Caco-2 (cell line): ENCODE data around the gene TXN2. TPM values are rescaled to one million over a fixed set of nuclear protein-coding genes. Genes with fewer than 3 reads are reported as not detected.

ENCODE experiments used
- BruUV-seq: library from RNA; stranded (reverse); fragments of 400-500 nt; replicated peaks from 2 replicates; lab custom pipeline; 2021; lab: Mats Ljungman, UMichigan
- CTCF ChIA-PET: fragments of 300-600 bp; sonication (Branson Sonifier 250); formaldehyde crosslinking; loops from one replicate; lab custom pipeline; 2022; ENCODE audit warnings: antibody characterized with exemption; lab: Charles Lee
- POLR2A ChIA-PET: fragments of 300-600 bp; sonication (Branson Sonifier 250); formaldehyde crosslinking; loops from one replicate; lab custom pipeline; 2022; ENCODE audit warnings: antibody characterized with exemption; lab: Charles Lee
- DNase-seq, 2 experiments: peaks; one replicate each; pipeline versions ENCODE4 v3.0.0 to v3.0.0-alpha.2; 2020 to 2022
- H3K27me3 ChIP-seq: replicated peaks from 2 replicates; pipeline ENCODE4 v1.6.0; 2011; ENCODE audit warnings: low read length; ENCODE audit not compliant: control insufficient read depth, insufficient read depth
- H3K36me3 ChIP-seq: 2 replicates; pipeline ENCODE4 v1.5.1; 2011; ENCODE audit warnings: low read length; ENCODE audit not compliant: control insufficient read depth, insufficient read depth
- H3K4me1 ChIP-seq: fragments of 250-450 bp; sonication (Bioruptor Pico); 2 replicates; pipeline ENCODE4 v1.5.1; 2020; ENCODE audit warnings: mild to moderate bottlenecking
- H3K4me3 ChIP-seq: 2 replicates; pipeline ENCODE4 v1.5.1; 2011; ENCODE audit warnings: low read depth, mild to moderate bottlenecking, control low read depth, low read length
- H3K9me3 ChIP-seq: fragments of 250-450 bp; sonication (Bioruptor Pico); 2 replicates; pipeline ENCODE4 v1.5.1; 2020; ENCODE audit warnings: mild to moderate bottlenecking, moderate library complexity
- H3K27ac Mint-ChIP-seq: one replicate; pipeline ENCODE4 v1.8.0; 2022; ENCODE audit warnings: mixed read lengths; ENCODE audit not compliant: unreplicated experiment
- H3K27me3 Mint-ChIP-seq: one replicate; pipeline ENCODE4 v1.8.0; 2022; ENCODE audit warnings: mixed read lengths; ENCODE audit not compliant: insufficient read depth, unreplicated experiment
- H3K36me3 Mint-ChIP-seq: one replicate; pipeline ENCODE4 v1.8.0; 2022; ENCODE audit warnings: mild to moderate bottlenecking, mixed read lengths; ENCODE audit not compliant: insufficient read depth, unreplicated experiment
- H3K4me1 Mint-ChIP-seq: one replicate; pipeline ENCODE4 v1.8.0; 2022; ENCODE audit warnings: low read depth, mixed read lengths; ENCODE audit not compliant: unreplicated experiment
- H3K4me3 Mint-ChIP-seq: one replicate; pipeline ENCODE4 v1.8.0; 2022; ENCODE audit warnings: mild to moderate bottlenecking, moderate library complexity, mixed read lengths; ENCODE audit not compliant: unreplicated experiment
- H3K9me3 Mint-ChIP-seq: one replicate; pipeline ENCODE4 v1.8.0; 2022; ENCODE audit warnings: mixed read lengths; ENCODE audit not compliant: unreplicated experiment
- intact Hi-C: fragments of 100-400 bp; cut with micrococcal nuclease; formaldehyde crosslinking; loops from one replicate; pipeline ENCODE4 v1.10.0; 2022; ENCODE audit not compliant: unreplicated experiment
- total RNA-seq: library from RNA; stranded (reverse); gene quantifications from 2 replicates; pipeline ENCODE4 v1.2.3, GENCODE V29; 2022
- TF ChIP-seq, protein P1 (sequence below), 2 experiments: fragments of 200-600 bp in 1 of 2; IDR thresholded peaks; 1 replicate in 1 of 2; 2 replicates in 1 of 2; pipeline versions ENCODE4 v1.5.1 to v1.8.0; 2011 to 2022; ENCODE audit warnings: antibody characterized with exemption in 1 of 2, control low read depth in 1 of 2, inconsistent platforms in 1 of 2, low read depth in 1 of 2, low read length in 1 of 2, mild to moderate bottlenecking in 1 of 2, moderate library complexity in 1 of 2; ENCODE audit not compliant: insufficient read depth in 1 of 2, severe bottlenecking in 1 of 2, unreplicated experiment in 1 of 2

TXN2 gene
- total RNA-seq, 1 experiment from 2014 or later, result 75.8 TPM

DNA sequence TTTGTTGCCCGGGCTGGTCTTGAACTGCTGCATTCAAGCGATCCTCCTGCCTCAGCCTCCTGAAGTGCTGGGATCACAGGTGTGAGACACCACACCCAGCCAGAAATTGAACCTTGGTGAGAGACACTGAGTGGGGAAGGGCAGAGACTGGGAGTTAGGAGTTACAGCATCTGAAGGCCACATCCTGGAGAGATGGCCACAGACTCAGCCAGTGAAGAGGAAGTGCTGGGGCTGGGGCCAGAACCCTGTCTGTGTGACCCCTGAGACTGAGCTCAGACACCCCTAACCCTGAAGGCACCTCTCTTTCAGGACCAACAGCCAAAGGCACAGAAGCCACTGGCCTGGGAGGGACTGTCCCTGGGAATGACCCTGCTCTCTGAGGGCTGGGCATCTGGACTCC lies 33.8 kb downstream of the TXN2 start:
- no peak for DNase-seq
- ChIA-PET POLR2A (no interaction called here), CTCF (no interaction called here)
- peaks cover 7% of the 10 kb centered on the region for H3K4me1 Mint-ChIP-seq
- no peaks in the 10 kb centered on the region for H3K9me3 Mint-ChIP-seq
- no TSS peak for BruUV-seq
- Histone ChIP-seq H3K4me1 (peaks cover 6% of the 10 kb centered on the region; the same call in 1 of the 2 replicates), H3K4me3 (no peak overlapping the region), H3K9me3 (no peaks in the 10 kb centered on the region), H3K36me3 (no peaks in the 10 kb centered on the region), H3K27me3 (no peaks in the 10 kb centered on the region)
- no peak overlapping the region for H3K4me3 Mint-ChIP-seq
- no peak overlapping the region for H3K27ac Mint-ChIP-seq
- no peaks in the 10 kb centered on the region for H3K27me3 Mint-ChIP-seq
- no peaks in the 10 kb centered on the region for H3K36me3 Mint-ChIP-seq
- intact Hi-C loops, result loop anchor here (1.0 kb wide), 1 partner anchor 146 kb away; no protein-coding TSS in a partner anchor
- TF ChIP-seq, protein P1, sequence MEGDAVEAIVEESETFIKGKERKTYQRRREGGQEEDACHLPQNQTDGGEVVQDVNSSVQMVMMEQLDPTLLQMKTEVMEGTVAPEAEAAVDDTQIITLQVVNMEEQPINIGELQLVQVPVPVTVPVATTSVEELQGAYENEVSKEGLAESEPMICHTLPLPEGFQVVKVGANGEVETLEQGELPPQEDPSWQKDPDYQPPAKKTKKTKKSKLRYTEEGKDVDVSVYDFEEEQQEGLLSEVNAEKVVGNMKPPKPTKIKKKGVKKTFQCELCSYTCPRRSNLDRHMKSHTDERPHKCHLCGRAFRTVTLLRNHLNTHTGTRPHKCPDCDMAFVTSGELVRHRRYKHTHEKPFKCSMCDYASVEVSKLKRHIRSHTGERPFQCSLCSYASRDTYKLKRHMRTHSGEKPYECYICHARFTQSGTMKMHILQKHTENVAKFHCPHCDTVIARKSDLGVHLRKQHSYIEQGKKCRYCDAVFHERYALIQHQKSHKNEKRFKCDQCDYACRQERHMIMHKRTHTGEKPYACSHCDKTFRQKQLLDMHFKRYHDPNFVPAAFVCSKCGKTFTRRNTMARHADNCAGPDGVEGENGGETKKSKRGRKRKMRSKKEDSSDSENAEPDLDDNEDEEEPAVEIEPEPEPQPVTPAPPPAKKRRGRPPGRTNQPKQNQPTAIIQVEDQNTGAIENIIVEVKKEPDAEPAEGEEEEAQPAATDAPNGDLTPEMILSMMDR (IDR thresholded peaks at IDR 0.05; ENCODE audit: insufficient read depth in 1 of 2, low read depth in 1 of 2, low read length in 1 of 2, severe bottlenecking in 1 of 2, unreplicated experiment in 1 of 2), result no peak

DNA sequence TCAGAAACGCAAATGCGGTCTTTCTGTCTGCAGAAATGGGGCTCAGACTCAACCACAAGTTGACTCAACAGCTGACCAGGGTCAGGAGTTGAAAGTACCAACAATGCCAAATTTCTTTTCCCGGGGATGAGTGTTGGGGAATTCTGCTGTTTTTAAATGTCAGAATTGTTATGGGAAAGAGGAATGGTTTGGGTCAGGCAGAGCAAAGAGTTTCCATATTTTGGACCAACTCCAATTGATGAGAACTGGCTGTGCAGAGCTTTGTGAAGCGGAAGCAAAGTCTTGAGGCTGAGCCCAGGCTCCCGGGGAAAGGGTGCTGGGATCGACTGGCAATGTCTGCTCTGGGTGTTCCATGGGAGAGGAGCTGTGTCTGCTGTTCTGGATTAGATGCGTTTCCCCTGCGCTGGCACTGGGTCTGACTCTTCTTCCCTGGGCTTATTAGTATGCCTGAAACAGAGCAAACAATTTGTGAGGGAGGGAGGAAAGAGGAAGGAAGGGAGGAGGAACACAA lies 36.2 kb downstream of the TXN2 start:
- POLR2A ChIA-PET, result no interaction called here
- no peaks in the 10 kb centered on the region for H3K9me3 Mint-ChIP-seq
- peaks cover 7% of the 10 kb centered on the region for H3K4me1 ChIP-seq
- H3K27me3 Mint-ChIP-seq, result no peaks in the 10 kb centered on the region
- no peak overlapping the region for H3K4me3 ChIP-seq
- no peaks in the 10 kb centered on the region for H3K9me3 ChIP-seq
- no peak overlapping the region for H3K27ac Mint-ChIP-seq
- H3K36me3 Mint-ChIP-seq, result no peaks in the 10 kb centered on the region
- H3K36me3 ChIP-seq, result no peaks in the 10 kb centered on the region
- TF ChIP-seq, protein P1 (IDR thresholded peaks at IDR 0.05; ENCODE audit: insufficient read depth in 1 of 2, low read depth in 1 of 2, low read length in 1 of 2, severe bottlenecking in 1 of 2, unreplicated experiment in 1 of 2), result no peak
- intact Hi-C loops, result no loop called here
- BruUV-seq, result no TSS peak
- CTCF ChIA-PET, result no interaction called here
- H3K4me3 Mint-ChIP-seq, result no peak overlapping the region
- no peak for DNase-seq
- peaks cover 9% of the 10 kb centered on the region for H3K4me1 Mint-ChIP-seq
- H3K27me3 ChIP-seq, result no peaks in the 10 kb centered on the region

DNA sequence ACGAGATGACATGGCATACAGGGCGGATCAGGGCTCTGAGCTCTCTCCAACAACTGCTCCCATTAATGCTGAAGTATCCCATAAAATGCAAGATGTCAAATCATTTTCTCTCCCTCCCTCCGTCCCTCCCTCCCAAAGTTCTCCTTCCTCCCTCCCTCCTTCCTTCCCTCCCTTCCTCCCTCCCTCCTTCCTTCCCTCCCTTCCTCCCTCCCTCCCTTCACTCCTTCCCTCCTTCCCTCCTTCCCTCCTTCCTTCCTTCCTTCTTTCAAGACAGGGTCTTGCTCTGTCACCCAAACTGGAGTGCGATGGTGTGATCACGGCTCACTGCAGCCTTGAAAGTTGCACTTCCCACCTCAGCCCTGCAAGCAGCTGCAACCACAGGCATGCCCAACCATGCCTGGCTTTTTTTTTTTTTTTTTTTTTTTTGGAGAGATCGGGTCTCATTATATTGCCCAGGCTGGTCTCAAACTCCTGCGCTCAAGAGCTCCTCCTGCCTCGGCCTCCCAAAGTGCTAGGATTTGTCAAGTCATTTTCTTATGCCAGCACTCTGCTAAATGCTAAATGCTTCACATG lies 38.2 kb downstream of the TXN2 start:
- BruUV-seq, result no TSS peak
- Mint-ChIP-seq H3K9me3 (no peaks in the 10 kb centered on the region), H3K27ac (no peak overlapping the region), H3K4me1 (peaks cover 19% of the 10 kb centered on the region), H3K4me3 (no peak overlapping the region), H3K36me3 (no peaks in the 10 kb centered on the region), H3K27me3 (no peaks in the 10 kb centered on the region)
- DNase-seq, result no peak
- Histone ChIP-seq H3K36me3 (no peaks in the 10 kb centered on the region), H3K4me1 (peaks cover 16% of the 10 kb centered on the region), H3K27me3 (no peaks in the 10 kb centered on the region), H3K4me3 (no peak overlapping the region), H3K9me3 (no peaks in the 10 kb centered on the region)
- CTCF ChIA-PET, result no interaction called here
- POLR2A ChIA-PET, result no interaction called here
- intact Hi-C loops, result no loop called here
- TF ChIP-seq, protein P1 (IDR thresholded peaks at IDR 0.05; ENCODE audit: insufficient read depth in 1 of 2, low read depth in 1 of 2, low read length in 1 of 2, severe bottlenecking in 1 of 2, unreplicated experiment in 1 of 2), result no peak
